Natural killer cell treated with Interleukin-12 subunit alpha and Interleukin-12 subunit beta and Interleukin-15 and Interleukin-18, amount 100 ng/mL, for 72 hours (primary cell): ENCODE results near the gene BCL2L13. TPM values are rescaled to one million over a fixed set of nuclear protein-coding genes. Genes with fewer than 3 reads are reported as not detected.

ENCODE experiments used
- ATAC-seq, 2 donors: fragments of 150-1000 bp; cut with Tn5 transposase in 1 of 2; sonication (Bioruptor Pico), chemical (Tn5 transposase) in 1 of 2; 2 replicates each; pipeline ENCODE4 v1.10.0; 2021
- DNase-seq: peaks from one replicate; pipeline ENCODE4 v3.0.0; 2022; ENCODE audit warnings: low spot score
- H3K27ac Mint-ChIP-seq, 2 donors: 1 replicate in 1 of 2; 2 replicates in 1 of 2; pipeline ENCODE4 v1.8.0; 2022; ENCODE audit warnings: mixed read lengths in 2 of 2, mild to moderate bottlenecking in 1 of 2, moderate library complexity in 1 of 2
- H3K27me3 Mint-ChIP-seq, 2 donors: 1 replicate in 1 of 2; 2 replicates in 1 of 2; pipeline ENCODE4 v1.8.0; 2022; ENCODE audit warnings: mixed read lengths in 2 of 2
- H3K36me3 Mint-ChIP-seq: one replicate; pipeline ENCODE4 v1.8.0; 2022; ENCODE audit warnings: mixed read lengths
- H3K4me1 Mint-ChIP-seq, 2 donors: 1 replicate in 1 of 2; 2 replicates in 1 of 2; pipeline ENCODE4 v1.8.0; 2022; ENCODE audit warnings: low read depth in 2 of 2, mixed read lengths in 2 of 2, mild to moderate bottlenecking in 1 of 2
- H3K4me3 Mint-ChIP-seq: one replicate; pipeline ENCODE4 v1.8.0; 2022; ENCODE audit warnings: mixed read lengths
- H3K9me3 Mint-ChIP-seq: 2 replicates; pipeline ENCODE4 v1.8.0; 2022; ENCODE audit warnings: mixed read lengths
- total RNA-seq, 2 donors: library from RNA; stranded (reverse); gene quantifications; one replicate each; pipeline ENCODE4 v1.2.3, GENCODE V29; 2022

The BCL2L13 gene
- total RNA-seq, 2 donors from 2014 or later, result 37.4 to 38.2 TPM

DNA sequence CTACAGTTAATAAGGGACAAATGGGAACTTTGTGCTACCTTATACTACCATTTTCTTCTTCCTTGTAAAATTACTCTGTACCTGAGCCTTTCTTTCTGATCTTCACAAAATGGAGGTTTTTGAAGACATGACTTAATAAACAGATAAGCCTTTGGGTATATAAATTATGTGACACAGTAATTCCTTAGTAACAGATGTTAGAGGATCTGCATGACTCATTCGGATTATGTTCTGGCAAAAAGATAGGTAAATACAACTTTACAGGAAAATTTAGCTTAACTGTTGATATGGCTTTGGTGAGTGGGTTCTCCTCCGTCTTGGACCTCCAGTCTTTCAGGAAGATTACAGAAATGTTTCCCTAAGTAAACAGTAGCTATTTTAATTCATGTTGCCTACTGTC is 73.9 kb downstream of the BCL2L13 start:
- DNase-seq (no peak), ATAC-seq (no peak)
- Mint-ChIP-seq H3K4me1 (no peaks in the 10 kb centered on the region), H3K9me3 (no peaks in the 10 kb centered on the region), H3K27me3 (no peaks in the 10 kb centered on the region), H3K27ac (no peak overlapping the region), H3K4me3 (no peak overlapping the region), H3K36me3 (no peaks in the 10 kb centered on the region)

DNA sequence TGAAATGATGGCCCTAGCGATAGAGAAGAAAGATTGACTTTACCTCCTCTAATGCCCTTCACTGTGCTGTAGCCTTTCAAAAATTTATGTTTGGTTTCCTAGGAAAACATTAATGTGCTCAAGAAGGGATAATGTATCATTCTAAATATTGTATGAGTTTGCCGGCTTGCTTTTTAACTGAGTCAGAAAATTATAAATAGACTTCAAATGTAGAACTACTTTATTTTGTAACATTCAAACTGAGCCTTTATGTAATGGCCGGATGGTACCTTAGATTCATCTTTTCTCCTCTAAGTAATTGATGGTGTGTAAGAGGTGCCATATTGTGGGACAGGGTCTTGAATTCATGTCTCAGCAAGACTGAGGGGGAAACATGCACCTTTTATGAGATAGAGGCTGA is 78.0 kb downstream of the BCL2L13 start:
- DNase-seq, result no peak
- Mint-ChIP-seq H3K27ac (no peak overlapping the region), H3K4me1 (no peaks in the 10 kb centered on the region), H3K27me3 (no peaks in the 10 kb centered on the region), H3K4me3 (no peak overlapping the region), H3K9me3 (no peaks in the 10 kb centered on the region), H3K36me3 (no peaks in the 10 kb centered on the region)
- no peak for ATAC-seq

DNA sequence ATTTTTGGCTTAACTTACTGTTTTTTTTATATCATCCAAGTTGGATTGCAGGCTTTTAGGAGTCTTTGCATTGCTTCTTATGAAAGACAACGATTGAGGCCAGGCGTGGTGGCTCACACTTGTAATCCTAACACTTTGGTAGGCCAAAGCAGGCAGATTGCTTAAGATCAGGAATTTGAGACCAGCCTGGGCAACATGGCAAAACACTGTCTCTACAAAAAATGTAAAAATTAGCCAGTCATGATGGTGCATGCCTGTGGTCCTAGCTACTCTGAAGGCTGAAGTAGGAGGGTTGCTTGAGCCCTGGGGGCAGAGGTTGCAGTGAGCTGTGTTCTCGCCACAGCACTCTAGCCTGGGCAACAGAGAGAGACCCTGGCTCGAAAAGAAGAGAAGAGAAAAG is 79.2 kb downstream of the BCL2L13 start:
- Mint-ChIP-seq H3K9me3 (no peaks in the 10 kb centered on the region), H3K27ac (no peak overlapping the region), H3K4me1 (no peaks in the 10 kb centered on the region), H3K27me3 (no peaks in the 10 kb centered on the region), H3K36me3 (no peaks in the 10 kb centered on the region), H3K4me3 (no peak overlapping the region)
- no peak for DNase-seq
- no peak for ATAC-seq

DNA sequence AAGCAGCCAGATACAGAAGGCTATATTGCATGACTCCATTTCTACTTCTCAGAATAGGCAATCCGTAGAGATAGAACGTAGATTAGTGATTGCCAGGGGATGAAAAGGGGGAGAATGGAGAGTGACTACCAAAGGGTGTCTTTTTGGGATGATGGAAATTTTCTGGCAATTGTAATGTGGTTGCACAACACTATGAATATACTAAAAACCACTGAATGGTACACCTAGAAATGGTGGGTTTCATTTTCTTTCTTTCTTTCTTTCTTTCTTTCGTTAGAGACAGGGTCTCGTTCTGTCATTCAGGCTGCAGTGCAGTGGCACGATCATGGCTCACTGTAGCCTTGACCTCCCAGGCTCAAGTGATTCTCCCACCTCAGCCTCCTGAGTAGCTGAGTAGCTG is 81.4 kb downstream of the BCL2L13 start:
- H3K4me1 Mint-ChIP-seq, result no peaks in the 10 kb centered on the region
- no peaks in the 10 kb centered on the region for H3K36me3 Mint-ChIP-seq
- no peaks in the 10 kb centered on the region for H3K9me3 Mint-ChIP-seq
- no peak overlapping the region for H3K4me3 Mint-ChIP-seq
- H3K27me3 Mint-ChIP-seq, result no peaks in the 10 kb centered on the region
- no peak overlapping the region for H3K27ac Mint-ChIP-seq
- no peak for DNase-seq
- no peak for ATAC-seq

DNA sequence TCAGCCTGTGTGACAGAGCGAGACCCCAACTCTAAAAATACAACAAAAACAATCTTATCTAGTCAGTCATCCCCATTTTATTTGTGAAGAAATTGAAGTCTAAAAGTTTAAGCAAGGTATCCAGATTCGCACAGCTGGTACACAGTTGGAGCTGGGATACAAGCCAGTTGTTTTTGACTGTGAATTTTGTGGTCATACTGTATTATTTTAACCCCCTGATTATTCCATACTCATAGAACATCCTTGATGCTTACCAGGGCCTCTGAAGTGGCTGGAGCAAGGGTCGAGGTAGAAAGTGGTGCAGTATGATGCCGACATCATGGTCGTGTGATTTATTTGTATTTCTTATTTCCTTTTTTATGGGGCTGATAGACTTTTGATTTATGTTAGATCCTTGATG is 85.7 kb downstream of the BCL2L13 start:
- Mint-ChIP-seq H3K4me1 (peaks cover 5 to 11% of the 10 kb centered on the region in 2 donors), H3K9me3 (no peaks in the 10 kb centered on the region), H3K27ac (no peak overlapping the region), H3K36me3 (peaks cover 7% of the 10 kb centered on the region), H3K4me3 (no peak overlapping the region), H3K27me3 (no peaks in the 10 kb centered on the region)
- DNase-seq (no peak), ATAC-seq (no peak)

DNA sequence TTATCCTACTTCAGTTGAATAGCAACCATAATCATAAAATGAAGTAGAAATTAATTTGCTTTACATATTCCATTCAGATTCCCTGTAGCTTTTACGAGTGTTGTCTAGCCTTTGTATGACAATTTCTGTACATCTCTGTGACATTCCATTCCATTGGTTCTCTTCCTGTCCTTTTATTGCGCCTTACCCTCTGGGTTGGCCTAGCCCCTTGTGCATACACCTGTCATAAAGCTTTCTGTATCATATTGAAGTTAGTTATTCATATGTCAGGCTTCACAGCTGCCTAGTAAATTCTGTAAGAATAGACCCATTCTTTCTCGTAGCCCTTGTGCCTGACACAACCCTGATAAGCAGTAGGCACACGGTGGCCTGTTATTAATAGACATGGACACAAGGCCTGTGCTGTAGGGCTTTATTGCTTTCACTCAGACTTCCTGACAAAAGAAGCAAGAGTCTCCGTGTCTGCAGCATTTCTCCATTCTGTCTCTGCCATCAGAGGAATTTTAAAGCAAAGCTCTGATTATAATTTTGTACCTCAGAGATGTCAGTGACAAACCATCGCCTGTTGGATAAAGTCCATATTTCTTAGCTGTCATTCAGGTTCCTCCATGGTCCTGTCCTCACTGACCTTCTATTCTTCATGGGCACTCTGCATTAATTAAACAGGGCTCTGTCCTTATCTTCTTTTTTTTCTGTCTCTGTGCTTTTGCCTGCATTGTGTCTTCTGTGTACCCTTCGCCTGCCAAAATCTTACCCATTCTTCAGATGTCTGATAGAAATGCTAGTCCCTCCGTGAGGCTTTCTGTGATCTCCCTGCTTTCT is 86.3 kb downstream of the BCL2L13 start:
- Mint-ChIP-seq H3K4me1 (peaks cover 5 to 11% of the 10 kb centered on the region in 2 donors), H3K27ac (no peak overlapping the region), H3K4me3 (no peak overlapping the region), H3K9me3 (no peaks in the 10 kb centered on the region), H3K36me3 (peaks cover 7% of the 10 kb centered on the region), H3K27me3 (no peaks in the 10 kb centered on the region)
- no peak for ATAC-seq
- no peak for DNase-seq

DNA sequence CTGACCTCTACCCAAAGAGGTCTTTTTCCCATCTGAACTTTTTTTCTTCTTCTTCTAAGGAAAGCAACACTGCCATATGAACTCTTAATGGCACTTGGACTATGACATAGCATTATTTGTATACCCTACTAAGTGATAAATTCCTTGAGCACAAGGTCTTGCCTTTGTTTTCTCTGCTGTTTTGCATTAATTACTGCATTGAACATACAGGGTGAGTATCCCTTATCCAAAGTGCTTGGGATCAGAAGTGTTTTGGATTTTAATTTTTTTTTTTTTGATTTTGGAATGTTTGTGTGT is 86.9 kb downstream of the BCL2L13 start:
- no peak for ATAC-seq
- Mint-ChIP-seq H3K27me3 (no peaks in the 10 kb centered on the region), H3K4me3 (no peak overlapping the region), H3K4me1 (peaks cover 5 to 11% of the 10 kb centered on the region in 2 donors), H3K9me3 (no peaks in the 10 kb centered on the region), H3K27ac (no peak overlapping the region), H3K36me3 (peaks cover 7% of the 10 kb centered on the region)
- DNase-seq, result no peak

DNA sequence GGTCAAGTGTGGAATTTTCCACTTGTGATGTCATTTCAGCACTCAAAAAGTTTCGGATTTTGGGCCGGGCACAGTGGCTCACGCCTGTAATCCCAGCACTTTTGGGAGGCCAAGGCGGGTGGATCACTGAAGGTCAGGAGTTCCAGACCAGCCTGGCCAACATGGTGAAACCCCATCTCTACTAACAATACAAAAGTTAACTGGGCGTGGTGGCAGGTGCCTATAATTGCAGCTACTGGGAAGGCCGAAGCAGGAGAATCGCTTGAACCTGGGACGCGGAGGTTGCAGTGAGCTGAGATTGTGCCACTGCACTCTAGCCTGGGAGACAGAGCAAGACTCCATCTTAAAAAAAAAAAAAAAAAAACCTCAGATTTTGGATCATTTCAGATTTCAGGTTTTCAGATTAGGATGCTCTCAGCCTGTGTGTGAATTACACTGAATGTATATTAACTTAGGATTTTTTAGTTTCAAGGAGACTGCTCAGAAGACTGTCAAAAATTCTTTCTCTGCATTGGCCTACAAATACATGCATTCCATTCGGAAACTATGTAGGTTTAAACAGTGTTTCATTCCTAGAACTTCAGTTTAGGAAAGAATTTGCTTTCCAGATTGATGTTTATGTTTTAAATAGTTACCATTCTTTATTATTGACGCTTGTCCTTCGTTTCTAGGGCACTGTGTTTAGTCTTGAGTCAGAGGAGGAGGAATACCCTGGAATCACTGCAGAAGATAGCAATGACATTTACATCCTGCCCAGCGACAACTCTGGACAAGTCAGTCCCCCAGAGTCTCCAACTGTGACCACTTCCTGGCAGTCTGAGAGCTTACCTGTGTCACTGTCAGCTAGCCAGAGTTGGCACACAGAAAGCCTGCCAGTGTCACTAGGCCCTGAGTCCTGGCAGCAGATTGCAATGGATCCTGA is 87.7 kb downstream of the BCL2L13 start:
- Mint-ChIP-seq H3K9me3 (no peaks in the 10 kb centered on the region), H3K4me3 (no peak overlapping the region), H3K27ac (peak overlapping the region; percentile 11 to 22), H3K27me3 (no peaks in the 10 kb centered on the region), H3K4me1 (peaks cover 5 to 11% of the 10 kb centered on the region in 2 donors), H3K36me3 (peaks cover 7% of the 10 kb centered on the region)
- no peak for DNase-seq
- peak in 1 of 2 donors; percentile 51 for ATAC-seq

DNA sequence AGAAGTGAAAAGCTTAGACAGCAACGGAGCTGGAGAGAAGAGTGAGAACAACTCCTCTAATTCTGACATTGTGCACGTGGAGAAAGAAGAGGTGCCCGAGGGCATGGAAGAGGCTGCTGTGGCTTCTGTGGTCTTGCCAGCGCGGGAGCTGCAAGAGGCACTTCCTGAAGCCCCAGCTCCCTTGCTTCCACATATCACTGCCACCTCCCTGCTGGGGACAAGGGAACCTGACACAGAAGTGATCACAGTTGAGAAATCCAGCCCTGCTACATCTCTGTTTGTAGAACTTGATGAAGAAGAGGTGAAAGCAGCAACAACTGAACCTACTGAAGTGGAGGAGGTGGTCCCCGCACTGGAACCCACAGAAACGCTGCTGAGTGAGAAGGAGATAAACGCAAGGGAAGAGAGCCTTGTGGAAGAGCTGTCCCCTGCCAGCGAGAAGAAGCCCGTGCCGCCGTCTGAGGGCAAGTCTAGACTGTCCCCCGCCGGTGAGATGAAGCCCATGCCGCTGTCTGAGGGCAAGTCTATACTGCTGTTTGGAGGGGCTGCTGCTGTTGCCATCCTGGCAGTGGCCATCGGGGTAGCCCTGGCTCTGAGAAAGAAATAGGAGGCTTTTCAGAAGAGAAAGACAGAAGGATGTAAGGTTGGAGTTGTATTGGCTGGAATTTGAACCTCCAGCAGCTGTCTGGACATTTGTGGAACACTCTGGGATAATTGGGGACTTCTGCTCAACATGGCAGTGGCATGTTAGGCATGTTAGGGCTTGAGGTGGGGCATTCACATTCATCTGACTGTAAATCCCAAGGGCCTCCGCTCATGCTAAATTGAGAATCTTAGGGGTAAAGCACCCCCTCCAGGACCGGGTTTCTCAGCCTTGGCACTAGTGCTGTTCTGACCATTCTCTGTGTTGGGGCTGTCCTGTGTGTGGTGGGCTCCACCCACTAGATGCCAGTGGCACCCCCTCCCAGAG is 88.7 kb downstream of the BCL2L13 start:
- peak in 1 of 2 donors; percentile 31 for ATAC-seq
- peaks cover 7% of the 10 kb centered on the region for H3K36me3 Mint-ChIP-seq
- no peak overlapping the region for H3K4me3 Mint-ChIP-seq
- DNase-seq, result no peak
- H3K9me3 Mint-ChIP-seq, result no peaks in the 10 kb centered on the region
- H3K27ac Mint-ChIP-seq, result peak overlapping the region; percentile 11 to 22
- H3K4me1 Mint-ChIP-seq, result peaks cover 5 to 11% of the 10 kb centered on the region in 2 donors
- no peaks in the 10 kb centered on the region for H3K27me3 Mint-ChIP-seq

DNA sequence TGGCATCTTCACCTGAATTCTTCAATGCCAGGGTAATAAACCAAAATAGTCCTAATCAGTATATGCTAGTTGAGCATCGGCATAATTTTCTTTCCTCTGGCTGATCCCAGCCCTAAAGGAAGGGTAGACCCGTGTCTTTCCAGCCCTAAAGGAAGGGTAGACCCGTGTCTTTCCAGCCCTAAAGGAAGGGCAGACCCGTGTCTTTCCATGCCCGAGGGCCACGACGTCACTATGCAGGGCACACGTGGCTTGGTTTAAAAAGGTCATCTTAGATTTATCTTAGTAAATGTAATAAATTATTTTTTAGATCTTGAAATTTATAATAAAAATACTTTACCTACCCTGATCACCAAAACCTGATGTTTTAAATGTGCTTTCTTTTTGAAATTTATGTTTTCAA is 90.2 kb downstream of the BCL2L13 start:
- no peak for DNase-seq
- no peak for ATAC-seq
- Mint-ChIP-seq H3K9me3 (no peaks in the 10 kb centered on the region), H3K27ac (no peak overlapping the region), H3K4me3 (no peak overlapping the region), H3K27me3 (no peaks in the 10 kb centered on the region), H3K4me1 (peaks cover 13 to 20% of the 10 kb centered on the region in 2 donors), H3K36me3 (peaks cover 17% of the 10 kb centered on the region)

DNA sequence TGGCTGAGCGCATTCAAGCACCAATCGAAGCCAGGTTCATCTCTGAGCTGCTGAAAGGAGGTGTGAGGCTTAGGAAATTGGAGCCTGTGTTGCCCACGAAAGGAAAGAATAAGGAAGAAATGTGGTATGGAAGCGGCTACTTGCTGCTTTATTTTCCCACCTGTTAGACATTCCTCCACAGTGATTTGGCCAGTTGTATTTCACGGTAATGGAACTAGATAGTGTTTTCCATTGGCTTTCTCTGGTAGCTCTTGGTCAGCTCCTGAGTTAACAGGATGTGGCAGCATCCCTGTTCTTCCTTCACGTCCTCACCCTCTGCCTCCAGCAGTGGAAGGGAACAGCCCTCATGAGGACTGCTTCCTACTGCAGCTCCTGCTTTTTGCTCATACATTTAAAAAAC is 91.0 kb downstream of the BCL2L13 start:
- DNase-seq (no peak), ATAC-seq (no peak)
- Mint-ChIP-seq H3K27ac (peak overlapping the region in 1 of 2 donors; percentile 24), H3K4me3 (no peak overlapping the region), H3K36me3 (peaks cover 19% of the 10 kb centered on the region), H3K9me3 (no peaks in the 10 kb centered on the region), H3K27me3 (no peaks in the 10 kb centered on the region), H3K4me1 (peaks cover 19 to 28% of the 10 kb centered on the region in 2 donors)

DNA sequence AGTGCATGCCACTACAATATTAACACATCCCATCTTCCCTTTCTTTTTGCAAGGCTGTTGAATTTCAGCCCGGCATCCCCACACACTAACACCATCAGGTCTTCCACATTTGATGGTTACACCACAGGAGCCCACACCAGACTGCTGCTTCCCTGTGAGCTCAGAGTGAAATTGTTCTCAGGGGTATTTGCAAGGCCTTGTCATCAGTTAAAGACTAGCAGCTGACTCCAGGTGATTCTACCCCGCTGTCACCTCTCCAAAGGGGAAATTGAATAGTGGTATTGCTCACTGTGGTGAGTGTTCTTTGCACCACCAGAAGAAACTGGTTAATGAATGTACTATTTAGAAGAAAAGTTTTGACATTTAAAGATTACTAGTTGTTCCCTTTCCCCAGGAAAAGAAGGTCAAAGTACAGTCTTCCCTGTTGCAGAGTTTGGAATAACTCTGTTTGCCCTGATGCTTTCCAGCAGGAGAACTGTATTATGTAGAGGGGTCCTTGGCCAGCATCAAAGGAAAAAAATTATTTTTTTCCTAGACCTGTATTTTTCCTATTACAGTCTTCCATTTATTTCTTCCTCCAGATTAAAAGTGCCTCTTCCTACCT is 93.8 kb downstream of the BCL2L13 start:
- peaks cover 13% of the 10 kb centered on the region for H3K36me3 Mint-ChIP-seq
- peaks cover 18 to 20% of the 10 kb centered on the region in 2 donors for H3K4me1 Mint-ChIP-seq
- peak overlapping the region; percentile 56 to 61 for H3K27ac Mint-ChIP-seq

DNA sequence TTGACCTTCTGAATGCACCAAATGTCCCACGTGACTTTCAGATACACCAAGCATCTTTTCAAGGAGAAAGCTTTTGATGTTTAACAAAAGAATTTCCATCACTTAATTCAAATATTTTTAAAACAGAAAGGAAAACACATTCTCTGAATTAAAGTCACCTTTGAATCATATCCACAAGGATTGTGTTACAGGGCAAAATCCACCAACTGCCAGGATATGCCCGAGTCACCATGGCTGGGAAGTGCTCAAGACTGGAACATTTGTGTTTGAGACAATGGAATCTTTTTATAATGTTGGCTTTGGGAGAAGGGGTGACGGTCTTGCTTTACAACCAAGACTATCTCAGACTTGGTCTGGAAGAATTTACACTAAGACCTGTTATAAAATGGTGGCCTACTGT is 94.9 kb downstream of the BCL2L13 start:
- Mint-ChIP-seq H3K4me3 (peak overlapping the region; percentile 51), H3K27ac (peak overlapping the region; percentile 2 to 56), H3K36me3 (peaks cover 13% of the 10 kb centered on the region), H3K9me3 (no peaks in the 10 kb centered on the region), H3K4me1 (peaks cover 18 to 20% of the 10 kb centered on the region in 2 donors), H3K27me3 (no peaks in the 10 kb centered on the region)
- no peak for DNase-seq
- ATAC-seq, result no peak

More for the DNA sequence above, 93.8 kb downstream of the BCL2L13 start:
- no peak for DNase-seq
- H3K9me3 Mint-ChIP-seq, result no peaks in the 10 kb centered on the region
- no peak for ATAC-seq
- H3K4me3 Mint-ChIP-seq, result no peak overlapping the region
- H3K27me3 Mint-ChIP-seq, result no peaks in the 10 kb centered on the region
